HL-60 (cell line): ENCODE measurements around the gene TENM3.

ENCODE experiments used
- DNase-seq, 2 experiments: peaks; one replicate each; pipeline ENCODE4 v3.0.0-alpha.2; 2010 to 2020; ENCODE audit warnings: low read depth in 1 of 2, low spot score in 1 of 2
- H3K27ac ChIP-seq: fragments of 250-450 bp; sonication (Bioruptor Pico); replicated peaks from 2 replicates; pipeline ENCODE4 v1.5.1; 2020; ENCODE audit warnings: mild to moderate bottlenecking, moderate library complexity
- H3K27me3 ChIP-seq: fragments of 250-450 bp; sonication (Bioruptor Pico); 2 replicates; pipeline ENCODE4 v1.5.1; 2021; ENCODE audit warnings: mild to moderate bottlenecking, moderate library complexity; ENCODE audit not compliant: insufficient read depth, poor library complexity, severe bottlenecking
- H3K4me3 ChIP-seq: replicated peaks from 2 replicates; pipeline ENCODE4 v1.5.1; 2011; ENCODE audit warnings: mild to moderate bottlenecking, control low read depth, low read length; ENCODE audit not compliant: insufficient read depth
- CTCF ChIP-seq: IDR thresholded peaks from one replicate; pipeline ENCODE4 v1.5.1; 2011; ENCODE audit warnings: low read length, control low read depth, inconsistent platforms; ENCODE audit not compliant: insufficient read depth
- GABPA ChIP-seq: IDR thresholded peaks from 2 replicates; pipeline ENCODE4 v1.6.1; 2012; ENCODE audit warnings: low read depth
- POLR2AphosphoS5 ChIP-seq: IDR thresholded peaks from 2 replicates; pipeline ENCODE4 v1.6.1; 2012; ENCODE audit warnings: low read depth
- SPI1 ChIP-seq: IDR thresholded peaks from 2 replicates; pipeline ENCODE4 v1.6.1; 2012; ENCODE audit warnings: low read depth, mild to moderate bottlenecking, borderline replicate concordance
- TF ChIP-seq, protein P1 (sequence below): IDR thresholded peaks from 2 replicates; pipeline ENCODE4 v1.6.1; 2012; ENCODE audit warnings: low read depth; ENCODE audit not compliant: insufficient replicate concordance

TENM3 gene

GRCh38 chr4:182776376-182777105, 533.3 kb downstream of the TENM3 start:
- no peak for TF ChIP-seq POLR2AphosphoS5
- TF ChIP-seq CTCF, result no peak
- TF ChIP-seq, protein P1, sequence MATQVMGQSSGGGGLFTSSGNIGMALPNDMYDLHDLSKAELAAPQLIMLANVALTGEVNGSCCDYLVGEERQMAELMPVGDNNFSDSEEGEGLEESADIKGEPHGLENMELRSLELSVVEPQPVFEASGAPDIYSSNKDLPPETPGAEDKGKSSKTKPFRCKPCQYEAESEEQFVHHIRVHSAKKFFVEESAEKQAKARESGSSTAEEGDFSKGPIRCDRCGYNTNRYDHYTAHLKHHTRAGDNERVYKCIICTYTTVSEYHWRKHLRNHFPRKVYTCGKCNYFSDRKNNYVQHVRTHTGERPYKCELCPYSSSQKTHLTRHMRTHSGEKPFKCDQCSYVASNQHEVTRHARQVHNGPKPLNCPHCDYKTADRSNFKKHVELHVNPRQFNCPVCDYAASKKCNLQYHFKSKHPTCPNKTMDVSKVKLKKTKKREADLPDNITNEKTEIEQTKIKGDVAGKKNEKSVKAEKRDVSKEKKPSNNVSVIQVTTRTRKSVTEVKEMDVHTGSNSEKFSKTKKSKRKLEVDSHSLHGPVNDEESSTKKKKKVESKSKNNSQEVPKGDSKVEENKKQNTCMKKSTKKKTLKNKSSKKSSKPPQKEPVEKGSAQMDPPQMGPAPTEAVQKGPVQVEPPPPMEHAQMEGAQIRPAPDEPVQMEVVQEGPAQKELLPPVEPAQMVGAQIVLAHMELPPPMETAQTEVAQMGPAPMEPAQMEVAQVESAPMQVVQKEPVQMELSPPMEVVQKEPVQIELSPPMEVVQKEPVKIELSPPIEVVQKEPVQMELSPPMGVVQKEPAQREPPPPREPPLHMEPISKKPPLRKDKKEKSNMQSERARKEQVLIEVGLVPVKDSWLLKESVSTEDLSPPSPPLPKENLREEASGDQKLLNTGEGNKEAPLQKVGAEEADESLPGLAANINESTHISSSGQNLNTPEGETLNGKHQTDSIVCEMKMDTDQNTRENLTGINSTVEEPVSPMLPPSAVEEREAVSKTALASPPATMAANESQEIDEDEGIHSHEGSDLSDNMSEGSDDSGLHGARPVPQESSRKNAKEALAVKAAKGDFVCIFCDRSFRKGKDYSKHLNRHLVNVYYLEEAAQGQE, result no peak
- TF ChIP-seq GABPA, result no peak
- no peak for TF ChIP-seq SPI1
- Histone ChIP-seq H3K27me3 (no peaks in the 10 kb centered on the region), H3K4me3 (no peak overlapping the region), H3K27ac (no peak overlapping the region)
- no peak for DNase-seq

GRCh38 chr4:182778222-182778982, 535.2 kb downstream of the TENM3 start:
- Histone ChIP-seq H3K4me3 (no peak overlapping the region), H3K27me3 (no peaks in the 10 kb centered on the region), H3K27ac (no peak overlapping the region)
- TF ChIP-seq CTCF, result no peak
- no peak for TF ChIP-seq GABPA
- TF ChIP-seq, protein P1, result no peak
- TF ChIP-seq SPI1, result no peak
- no peak for TF ChIP-seq POLR2AphosphoS5
- no peak for DNase-seq

GRCh38 chr4:182786991-182787390, 543.8 kb downstream of the TENM3 start:
- H3K4me3 ChIP-seq, result no peak overlapping the region
- TF ChIP-seq POLR2AphosphoS5 (no peak), GABPA (no peak), SPI1 (no peak), CTCF (no peak)
- TF ChIP-seq, protein P1, result no peak
- no peak overlapping the region for H3K27ac ChIP-seq
- H3K27me3 ChIP-seq, result no peaks in the 10 kb centered on the region
- no peak for DNase-seq
